SK-N-MC (cell line): Measurements from ENCODE around the gene DDAH1.

Experiments used
- DNase-seq: peaks from one replicate; pipeline ENCODE4 v3.0.0-alpha.2; 2011; ENCODE audit warnings: low read depth, low spot score
- H3K27ac ChIP-seq: fragments of 200-600 bp; sonication (generic); 2 replicates; pipeline ENCODE4 v1.5.1; 2016; ENCODE audit warnings: mixed run types
- H3K36me3 ChIP-seq: fragments of 200-600 bp; sonication (generic); 2 replicates; pipeline ENCODE4 v1.6.1; 2017; ENCODE audit warnings: antibody characterized with exemption, low read length, mixed read lengths; ENCODE audit not compliant: insufficient read depth
- H3K4me3 ChIP-seq: fragments of 200-600 bp; sonication (generic); 2 replicates; pipeline ENCODE4 v1.5.1; 2016
- H3K9ac ChIP-seq: fragments of 200-600 bp; sonication (generic); 2 replicates; pipeline ENCODE4 v1.8.0; 2017; ENCODE audit warnings: mixed run types, mixed read lengths; ENCODE audit not compliant: insufficient read length
- H3K9me3 ChIP-seq: fragments of 200-600 bp; sonication (generic); 2 replicates; pipeline ENCODE4 v1.6.1; 2017; ENCODE audit warnings: low read depth, mild to moderate bottlenecking, antibody characterized with exemption, low read length, moderate library complexity, mixed read lengths
- EZH2 ChIP-seq: fragments of 200-600 bp; sonication (generic); IDR thresholded peaks from one replicate; pipeline ENCODE4 v1.6.1; 2017; ENCODE audit warnings: antibody characterized with exemption
- FOXP2 ChIP-seq: optimal IDR thresholded peaks from 2 replicates; pipeline ENCODE3; 2011; ENCODE audit warnings: mild to moderate bottlenecking, moderate library complexity; ENCODE audit not compliant: insufficient read depth; ENCODE audit errors: extremely low read length, control extremely low read depth
- POLR2AphosphoS5 ChIP-seq: IDR thresholded peaks from 2 replicates; pipeline ENCODE4 v1.6.1; 2012; ENCODE audit warnings: mild to moderate bottlenecking, low read depth, low read length, borderline replicate concordance

The DDAH1 gene

GRCh38 chr1:85437139-85437538 lies 27.8 kb downstream of the DDAH1 start:
- H3K36me3 ChIP-seq: no peaks in the 10 kb centered on the region
- H3K27ac ChIP-seq: no peak overlapping the region
- no peak for DNase-seq
- no peak overlapping the region for H3K9ac ChIP-seq
- TF ChIP-seq FOXP2 (no peak), POLR2AphosphoS5 (no peak), EZH2 (no peak)
- no peaks in the 10 kb centered on the region for H3K9me3 ChIP-seq
- H3K4me3 ChIP-seq: no peak overlapping the region

DNA sequence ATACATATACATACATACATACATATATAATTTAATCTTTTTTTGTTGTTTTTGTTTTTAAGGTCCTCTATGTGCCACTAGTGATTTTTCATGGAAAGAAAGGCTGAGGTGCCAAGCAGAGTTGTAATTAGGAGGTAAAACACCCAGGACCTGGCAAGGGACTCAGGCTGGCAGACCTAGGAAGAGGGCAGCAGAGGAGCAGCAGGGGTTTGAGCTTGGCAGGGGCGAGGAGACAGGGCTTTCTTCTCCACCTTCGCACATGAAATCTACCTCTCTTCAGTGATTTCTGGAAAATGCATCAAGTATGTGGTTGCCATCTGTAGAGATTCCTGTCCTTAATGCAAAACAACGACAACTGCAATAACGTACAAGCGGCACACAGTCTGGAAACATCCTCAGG lies 31.9 kb downstream of the DDAH1 start:
- TF ChIP-seq FOXP2 (no peak), EZH2 (no peak), POLR2AphosphoS5 (no peak)
- Histone ChIP-seq H3K36me3 (no peaks in the 10 kb centered on the region), H3K4me3 (no peak overlapping the region), H3K27ac (no peak overlapping the region), H3K9me3 (no peaks in the 10 kb centered on the region), H3K9ac (no peak overlapping the region)
- no peak for DNase-seq

DNA sequence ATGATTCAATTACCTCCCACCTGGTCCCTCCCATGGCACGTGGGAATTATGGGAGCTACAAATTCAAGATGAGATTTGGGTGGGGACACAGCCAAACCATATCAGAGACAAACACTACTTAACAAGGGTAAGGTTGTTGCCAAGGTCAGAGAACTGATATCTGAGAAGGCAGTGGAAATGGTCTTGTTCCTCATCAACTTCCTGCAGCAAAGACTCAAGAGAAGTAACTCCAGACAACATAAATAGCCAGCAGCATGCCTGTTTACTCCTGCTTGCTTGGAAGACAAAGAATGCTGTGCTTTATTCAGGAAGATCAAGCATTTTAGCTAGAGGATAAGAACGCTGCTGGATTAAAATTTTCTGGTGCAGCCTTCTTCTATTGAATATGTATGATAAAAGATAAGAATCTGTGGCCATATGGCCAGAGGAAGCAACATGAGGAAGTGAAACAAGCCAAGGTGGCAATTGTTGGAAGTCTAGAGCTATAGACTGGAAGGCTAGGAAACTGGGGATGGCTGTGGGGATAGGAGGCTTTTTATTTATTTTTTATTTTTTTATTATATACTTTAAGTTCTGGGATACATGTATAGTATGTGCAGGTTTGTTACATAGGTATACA lies 36.4 kb downstream of the DDAH1 start:
- H3K27ac ChIP-seq: no peak overlapping the region
- H3K36me3 ChIP-seq: no peaks in the 10 kb centered on the region
- no peak overlapping the region for H3K9ac ChIP-seq
- H3K4me3 ChIP-seq: no peak overlapping the region
- no peaks in the 10 kb centered on the region for H3K9me3 ChIP-seq
- no peak for DNase-seq
- TF ChIP-seq FOXP2 (no peak), EZH2 (no peak), POLR2AphosphoS5 (no peak)

- H3K9me3 ChIP-seq: no peaks in the 10 kb centered on the region
- DNase-seq: no peak
- no peaks in the 10 kb centered on the region for H3K36me3 ChIP-seq
- TF ChIP-seq EZH2 (no peak), FOXP2 (no peak), POLR2AphosphoS5 (no peak)
- no peak overlapping the region for H3K9ac ChIP-seq
- H3K4me3 ChIP-seq: no peak overlapping the region
- no peak overlapping the region for H3K27ac ChIP-seq
Observed at GRCh38 chr1:85427849-85428248, 37.1 kb downstream of the DDAH1 start.

GRCh38 chr1:85427331-85427730 lies 37.6 kb downstream of the DDAH1 start:
- Histone ChIP-seq H3K9me3 (no peaks in the 10 kb centered on the region), H3K36me3 (no peaks in the 10 kb centered on the region), H3K27ac (no peak overlapping the region), H3K4me3 (no peak overlapping the region), H3K9ac (no peak overlapping the region)
- no peak for TF ChIP-seq POLR2AphosphoS5
- TF ChIP-seq EZH2: no peak
- TF ChIP-seq FOXP2: no peak
- DNase-seq: no peak

GRCh38 chr1:85421179-85421578 lies 43.8 kb downstream of the DDAH1 start:
- Histone ChIP-seq H3K27ac (no peak overlapping the region), H3K4me3 (no peak overlapping the region)
- TF ChIP-seq POLR2AphosphoS5 (no peak), FOXP2 (no peak), EZH2 (no peak)

GRCh38 chr1:85420199-85420598 lies 44.8 kb downstream of the DDAH1 start:
- no peak for DNase-seq
- Histone ChIP-seq H3K27ac (no peak overlapping the region), H3K9ac (no peak overlapping the region), H3K4me3 (no peak overlapping the region), H3K36me3 (no peaks in the 10 kb centered on the region), H3K9me3 (no peaks in the 10 kb centered on the region)
- TF ChIP-seq FOXP2 (no peak), POLR2AphosphoS5 (no peak), EZH2 (no peak)

More at GRCh38 chr1:85421179-85421578, 43.8 kb downstream of the DDAH1 start:
- no peak for DNase-seq
- H3K9me3 ChIP-seq: no peaks in the 10 kb centered on the region
- H3K9ac ChIP-seq: no peak overlapping the region
- no peaks in the 10 kb centered on the region for H3K36me3 ChIP-seq

- Histone ChIP-seq H3K9me3 (no peaks in the 10 kb centered on the region), H3K36me3 (no peaks in the 10 kb centered on the region), H3K4me3 (no peak overlapping the region), H3K9ac (no peak overlapping the region), H3K27ac (no peak overlapping the region)
- TF ChIP-seq FOXP2 (no peak), EZH2 (no peak), POLR2AphosphoS5 (no peak)
- DNase-seq: no peak
Observed at GRCh38 chr1:85417876-85418275, 47.1 kb downstream of the DDAH1 start.

DNA sequence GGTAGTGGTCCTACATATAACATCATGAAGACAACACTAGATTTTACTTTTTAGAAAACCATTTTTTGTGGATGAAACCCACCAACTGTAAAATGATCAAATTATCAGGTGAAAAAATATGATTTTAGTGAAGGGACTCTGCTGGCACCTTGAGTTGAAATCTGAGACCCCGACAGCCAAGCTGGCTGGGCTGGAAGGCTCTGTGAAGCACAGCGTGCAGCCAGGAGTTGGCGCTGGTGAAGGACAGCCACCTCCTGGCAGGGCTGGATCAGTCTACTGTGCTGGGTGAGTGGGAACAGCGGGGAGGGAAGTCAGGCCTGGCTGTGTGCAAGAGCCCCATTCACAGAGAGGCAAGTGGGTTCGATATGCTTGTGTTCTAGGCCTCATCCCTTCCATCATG lies 47.9 kb downstream of the DDAH1 start:
- no peak for DNase-seq
- H3K9ac ChIP-seq: no peak overlapping the region
- H3K9me3 ChIP-seq: no peaks in the 10 kb centered on the region
- no peak for TF ChIP-seq FOXP2
- no peak for TF ChIP-seq EZH2
- no peak for TF ChIP-seq POLR2AphosphoS5
- no peak overlapping the region for H3K4me3 ChIP-seq
- H3K36me3 ChIP-seq: no peaks in the 10 kb centered on the region
- no peak overlapping the region for H3K27ac ChIP-seq
